ENCODE results near the gene ZDHHC14.

DNA sequence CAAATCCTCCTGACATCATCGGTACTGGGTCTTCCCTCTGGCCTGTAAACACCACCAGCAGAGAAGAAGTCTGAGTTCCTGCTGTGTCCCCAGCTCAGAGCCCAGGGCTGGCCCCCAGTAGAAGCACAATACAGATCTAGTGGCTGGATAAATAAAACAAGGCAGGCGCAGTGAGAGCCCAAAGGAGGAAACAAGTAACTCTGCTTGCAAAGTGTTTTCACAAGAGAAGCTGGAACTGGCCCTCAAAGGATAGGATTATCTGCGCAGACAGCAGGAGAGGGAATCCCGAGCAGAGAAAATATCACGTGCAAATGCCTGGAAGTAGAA, 205.1 kb downstream of the ZDHHC14 start:
- no peak for TF ChIP-seq HDAC6 (IDR thresholded peaks at IDR 0.05; ENCODE audit: low read depth, low read length)
- TF ChIP-seq, protein P1, sequence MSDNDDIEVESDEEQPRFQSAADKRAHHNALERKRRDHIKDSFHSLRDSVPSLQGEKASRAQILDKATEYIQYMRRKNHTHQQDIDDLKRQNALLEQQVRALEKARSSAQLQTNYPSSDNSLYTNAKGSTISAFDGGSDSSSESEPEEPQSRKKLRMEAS (IDR thresholded peaks at IDR 0.05), result no peak
- TF ChIP-seq, protein P2, sequence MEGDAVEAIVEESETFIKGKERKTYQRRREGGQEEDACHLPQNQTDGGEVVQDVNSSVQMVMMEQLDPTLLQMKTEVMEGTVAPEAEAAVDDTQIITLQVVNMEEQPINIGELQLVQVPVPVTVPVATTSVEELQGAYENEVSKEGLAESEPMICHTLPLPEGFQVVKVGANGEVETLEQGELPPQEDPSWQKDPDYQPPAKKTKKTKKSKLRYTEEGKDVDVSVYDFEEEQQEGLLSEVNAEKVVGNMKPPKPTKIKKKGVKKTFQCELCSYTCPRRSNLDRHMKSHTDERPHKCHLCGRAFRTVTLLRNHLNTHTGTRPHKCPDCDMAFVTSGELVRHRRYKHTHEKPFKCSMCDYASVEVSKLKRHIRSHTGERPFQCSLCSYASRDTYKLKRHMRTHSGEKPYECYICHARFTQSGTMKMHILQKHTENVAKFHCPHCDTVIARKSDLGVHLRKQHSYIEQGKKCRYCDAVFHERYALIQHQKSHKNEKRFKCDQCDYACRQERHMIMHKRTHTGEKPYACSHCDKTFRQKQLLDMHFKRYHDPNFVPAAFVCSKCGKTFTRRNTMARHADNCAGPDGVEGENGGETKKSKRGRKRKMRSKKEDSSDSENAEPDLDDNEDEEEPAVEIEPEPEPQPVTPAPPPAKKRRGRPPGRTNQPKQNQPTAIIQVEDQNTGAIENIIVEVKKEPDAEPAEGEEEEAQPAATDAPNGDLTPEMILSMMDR (IDR thresholded peaks at IDR 0.05; ENCODE audit: control extremely low read depth in 1 of 3, insufficient read depth in 1 of 3, low read depth in 1 of 3, low read length in 3 of 3), result no peak
- TF ChIP-seq BACH1 (IDR thresholded peaks at IDR 0.05; ENCODE audit: low read length), result no peak
- TF ChIP-seq SP4 (IDR thresholded peaks at IDR 0.05; ENCODE audit: low read length), result no peak
